ENCODE measurements around the gene RPS4Y2. TPM values are rescaled to one million over a fixed set of nuclear protein-coding genes. Genes with fewer than 3 reads are reported as not detected.

Gene RPS4Y2
- total RNA-seq, 4 donors from 2014 or later, result not detected

DNA sequence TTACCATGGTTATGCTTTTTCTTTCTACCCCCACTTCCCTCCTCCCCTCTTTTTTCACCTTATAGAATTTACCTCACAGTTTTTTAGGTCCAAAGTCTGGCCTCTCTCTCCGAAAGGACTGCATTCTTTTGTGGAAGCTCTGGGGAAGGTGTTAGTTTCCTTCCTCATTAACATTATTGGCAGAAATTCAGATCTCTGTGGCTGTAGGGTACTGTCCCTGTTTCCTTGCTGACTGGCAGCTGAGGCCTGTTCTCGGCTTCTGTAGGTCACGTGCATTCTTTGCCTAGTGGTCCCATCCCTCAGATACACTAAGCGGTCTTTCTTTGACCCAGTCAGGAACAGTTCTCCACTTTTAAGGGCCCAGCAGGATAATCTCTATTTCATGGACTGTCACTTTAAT, 25.5 kb downstream of the RPS4Y2 start:
- TF ChIP-seq CTCF (IDR thresholded peaks at IDR 0.05; ENCODE audit: low read depth), result no peak

DNA sequence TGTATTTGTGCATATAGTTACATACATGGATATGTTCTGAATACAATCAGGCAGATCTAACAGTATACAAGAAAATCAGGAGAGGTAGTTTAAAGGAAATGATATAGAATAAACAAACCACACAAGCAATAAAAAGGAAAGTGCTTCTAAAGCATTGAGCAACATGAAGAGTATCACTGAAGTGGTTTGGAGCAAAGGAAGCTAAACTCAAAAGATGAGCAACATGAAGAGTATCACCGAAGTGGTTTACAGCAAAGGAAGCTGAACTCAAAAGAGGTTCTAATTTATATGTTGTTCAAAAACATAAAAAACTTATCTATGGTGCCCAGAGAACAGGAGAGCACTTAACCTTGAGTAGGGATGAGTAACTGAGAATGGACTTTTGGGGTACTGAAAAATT, 29.1 kb downstream of the RPS4Y2 start:
- TF ChIP-seq CTCF (IDR thresholded peaks at IDR 0.05; ENCODE audit: low read depth), result no peak

GRCh38 chrY:20787076-20787475, 31.2 kb downstream of the RPS4Y2 start:
- no peak for TF ChIP-seq CTCF (IDR thresholded peaks at IDR 0.05; ENCODE audit: low read depth)

DNA sequence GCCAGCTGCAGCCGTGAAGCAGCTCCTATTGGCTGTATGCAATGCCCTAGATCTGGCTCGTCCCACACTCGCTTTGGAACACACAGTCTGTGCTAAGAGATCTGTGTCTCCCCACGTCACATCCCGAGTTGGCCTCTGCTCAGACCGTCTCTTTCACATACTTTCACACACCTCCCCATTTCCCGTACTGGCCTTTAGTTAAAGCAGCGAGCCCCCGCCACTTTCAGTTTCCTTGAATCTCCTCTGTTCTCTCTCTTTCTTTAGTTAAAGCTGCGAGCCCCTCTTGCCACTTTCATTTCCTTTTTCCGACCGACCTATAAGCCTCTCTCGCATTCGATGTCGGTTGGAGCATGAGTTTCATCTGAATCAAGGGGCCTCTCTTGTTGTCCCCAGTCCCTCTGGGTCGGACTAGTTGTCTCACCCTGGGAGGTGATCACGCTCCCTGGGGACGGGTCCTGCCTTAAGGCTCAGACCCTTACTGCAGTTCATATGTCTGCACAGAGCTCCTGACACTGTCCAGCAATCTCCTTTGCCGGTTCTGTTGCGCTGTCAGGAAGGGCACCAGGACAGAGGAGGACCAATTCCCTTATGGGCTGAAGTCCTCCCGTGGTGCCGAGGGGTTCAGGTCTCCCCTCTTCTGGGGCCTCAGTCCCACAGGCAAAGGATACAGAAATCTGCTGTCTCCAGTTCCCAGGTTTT, 42.6 kb downstream of the RPS4Y2 start:
- no peak for TF ChIP-seq CTCF (IDR thresholded peaks at IDR 0.05; ENCODE audit: low read depth)

DNA sequence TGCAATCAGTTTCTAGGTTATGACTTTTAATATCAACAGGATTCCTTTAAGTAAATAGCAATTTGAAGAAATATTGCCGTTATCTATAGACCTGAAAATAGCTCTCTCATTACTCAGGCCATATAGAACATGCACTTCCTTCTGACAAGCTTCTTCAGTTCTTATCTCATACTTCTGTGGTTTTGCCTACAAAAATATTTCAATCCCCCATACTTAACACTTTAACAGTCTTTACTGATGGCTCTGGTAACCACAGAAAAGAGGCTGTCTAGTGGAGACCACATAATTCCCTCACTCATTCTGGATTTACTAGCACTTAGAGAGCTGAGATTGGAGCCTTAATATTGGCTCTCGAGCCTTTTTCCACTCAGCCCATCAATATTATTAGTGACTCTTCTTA, 46.8 kb downstream of the RPS4Y2 start:
- no peak for TF ChIP-seq CTCF (IDR thresholded peaks at IDR 0.05; ENCODE audit: low read depth)

DNA sequence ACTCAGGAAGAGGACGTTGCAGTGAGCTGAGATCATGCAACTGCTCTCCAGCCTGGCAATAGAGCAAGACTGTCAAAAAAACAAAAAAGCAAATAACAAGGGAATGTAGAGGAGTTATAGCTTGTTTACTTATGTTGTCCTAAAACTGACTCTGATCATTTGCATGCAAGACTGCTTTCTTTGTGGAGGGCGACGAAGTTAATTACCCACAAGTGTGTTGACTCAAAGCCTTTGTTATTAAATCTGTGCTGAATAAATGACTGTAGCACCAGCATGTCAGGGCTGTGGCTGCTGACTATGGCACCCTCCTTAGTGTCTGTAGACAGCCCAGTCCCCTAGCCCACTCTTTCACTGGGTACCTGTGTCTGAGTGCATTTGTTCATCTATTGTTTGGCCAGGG, 50.3 kb downstream of the RPS4Y2 start:
- TF ChIP-seq CTCF (IDR thresholded peaks at IDR 0.05; ENCODE audit: low read depth), result no peak

GRCh38 chrY:20813459-20813858, 57.6 kb downstream of the RPS4Y2 start:
- no peak for TF ChIP-seq CTCF (IDR thresholded peaks at IDR 0.05; ENCODE audit: low read depth)

Measured in subcutaneous adipose tissue (tissue), 4 donors.